DOHH2 (cell line): ENCODE results near the gene ACTRT2.

Experiments used
- EZH2phosphoT487 ChIP-seq: fragments of 200-600 bp; sonication (generic); IDR thresholded peaks from 2 replicates; pipeline ENCODE4 v1.6.1; 2017; ENCODE audit warnings: borderline replicate concordance, mild to moderate bottlenecking, antibody characterized with exemption, low read length, moderate library complexity, mixed read lengths
- TF ChIP-seq, protein P1 (sequence below): fragments of 200-600 bp; sonication (generic); IDR thresholded peaks from one replicate; pipeline ENCODE4 v1.5.1; 2014; ENCODE audit warnings: antibody characterized with exemption, mild to moderate bottlenecking, low read depth, low read length; ENCODE audit not compliant: poor library complexity, severe bottlenecking

DNA sequence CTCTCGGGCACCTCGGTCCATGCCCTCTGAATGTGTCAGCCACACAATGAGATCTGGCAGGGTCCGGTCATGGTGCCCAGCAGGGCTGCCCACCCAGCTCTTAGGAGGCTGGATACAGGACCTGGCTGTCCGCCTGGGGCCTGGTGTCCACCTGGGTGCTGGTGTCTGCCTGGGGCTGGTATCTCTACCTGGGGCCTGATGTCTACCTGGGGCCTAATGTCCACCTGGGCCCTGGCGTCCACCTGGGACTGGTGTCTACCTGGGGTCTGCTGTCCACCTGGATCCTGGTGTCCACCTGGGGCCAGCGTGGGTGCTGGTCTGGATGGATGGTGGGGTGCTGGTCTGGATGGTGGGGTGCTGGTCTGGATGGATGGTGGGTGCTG, 45.1 kb upstream of the ACTRT2 start:
- TF ChIP-seq, protein P1, sequence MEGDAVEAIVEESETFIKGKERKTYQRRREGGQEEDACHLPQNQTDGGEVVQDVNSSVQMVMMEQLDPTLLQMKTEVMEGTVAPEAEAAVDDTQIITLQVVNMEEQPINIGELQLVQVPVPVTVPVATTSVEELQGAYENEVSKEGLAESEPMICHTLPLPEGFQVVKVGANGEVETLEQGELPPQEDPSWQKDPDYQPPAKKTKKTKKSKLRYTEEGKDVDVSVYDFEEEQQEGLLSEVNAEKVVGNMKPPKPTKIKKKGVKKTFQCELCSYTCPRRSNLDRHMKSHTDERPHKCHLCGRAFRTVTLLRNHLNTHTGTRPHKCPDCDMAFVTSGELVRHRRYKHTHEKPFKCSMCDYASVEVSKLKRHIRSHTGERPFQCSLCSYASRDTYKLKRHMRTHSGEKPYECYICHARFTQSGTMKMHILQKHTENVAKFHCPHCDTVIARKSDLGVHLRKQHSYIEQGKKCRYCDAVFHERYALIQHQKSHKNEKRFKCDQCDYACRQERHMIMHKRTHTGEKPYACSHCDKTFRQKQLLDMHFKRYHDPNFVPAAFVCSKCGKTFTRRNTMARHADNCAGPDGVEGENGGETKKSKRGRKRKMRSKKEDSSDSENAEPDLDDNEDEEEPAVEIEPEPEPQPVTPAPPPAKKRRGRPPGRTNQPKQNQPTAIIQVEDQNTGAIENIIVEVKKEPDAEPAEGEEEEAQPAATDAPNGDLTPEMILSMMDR, result no peak
- TF ChIP-seq EZH2phosphoT487, result no peak
